Measurements from ENCODE around the gene BLNK. TPM values are rescaled to one million over a fixed set of nuclear protein-coding genes. Genes with fewer than 3 reads are reported as not detected.

BLNK gene
- total RNA-seq, 3 donors from 2014 or later (not counting 1 experiment from before 2014, with no cell fraction given): 0.66 to 4.0 (median 1.5) TPM

- Histone ChIP-seq H3K36me3 (ENCODE audit: control insufficient read depth, insufficient read depth, low read length) (no peaks in the 10 kb centered on the region), H3K27ac (ENCODE audit: low read length) (no peak overlapping the region), H3K9me3 (ENCODE audit: control insufficient read depth, insufficient read depth, low read length) (no peaks in the 10 kb centered on the region), H3K4me1 (ENCODE audit: control insufficient read depth, insufficient read depth, low read length) (no peaks in the 10 kb centered on the region), H3K27me3 (ENCODE audit: control insufficient read depth, insufficient read depth, low read length) (no peaks in the 10 kb centered on the region), H3K4me3 (ENCODE audit: low read length) (no peak overlapping the region)
- TF ChIP-seq, protein P1, sequence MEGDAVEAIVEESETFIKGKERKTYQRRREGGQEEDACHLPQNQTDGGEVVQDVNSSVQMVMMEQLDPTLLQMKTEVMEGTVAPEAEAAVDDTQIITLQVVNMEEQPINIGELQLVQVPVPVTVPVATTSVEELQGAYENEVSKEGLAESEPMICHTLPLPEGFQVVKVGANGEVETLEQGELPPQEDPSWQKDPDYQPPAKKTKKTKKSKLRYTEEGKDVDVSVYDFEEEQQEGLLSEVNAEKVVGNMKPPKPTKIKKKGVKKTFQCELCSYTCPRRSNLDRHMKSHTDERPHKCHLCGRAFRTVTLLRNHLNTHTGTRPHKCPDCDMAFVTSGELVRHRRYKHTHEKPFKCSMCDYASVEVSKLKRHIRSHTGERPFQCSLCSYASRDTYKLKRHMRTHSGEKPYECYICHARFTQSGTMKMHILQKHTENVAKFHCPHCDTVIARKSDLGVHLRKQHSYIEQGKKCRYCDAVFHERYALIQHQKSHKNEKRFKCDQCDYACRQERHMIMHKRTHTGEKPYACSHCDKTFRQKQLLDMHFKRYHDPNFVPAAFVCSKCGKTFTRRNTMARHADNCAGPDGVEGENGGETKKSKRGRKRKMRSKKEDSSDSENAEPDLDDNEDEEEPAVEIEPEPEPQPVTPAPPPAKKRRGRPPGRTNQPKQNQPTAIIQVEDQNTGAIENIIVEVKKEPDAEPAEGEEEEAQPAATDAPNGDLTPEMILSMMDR (IDR thresholded peaks at IDR 0.05): no peak
- Mint-ChIP-seq H3K4me1 (no peaks in the 10 kb centered on the region), H3K4me3 (no peak overlapping the region), H3K27me3 (ENCODE audit: low read depth in 2 of 2) (peaks cover 13 to 16% of the 10 kb centered on the region in 2 donors), H3K27ac (no peak overlapping the region), H3K9me3 (peaks cover 2% of the 10 kb centered on the region in 2 donors), H3K36me3 (no peaks in the 10 kb centered on the region)
- DNase-seq (no peak), ATAC-seq (no peak)
- WGBS (ENCODE audit: insufficient coverage): 100% methylated on average over 1 of the region's 1 CpG
- intact Hi-C loops (cut with micrococcal nuclease): no loop called here
These were observed 82.5 kb downstream of the BLNK start for GRCh38 chr10:96188916-96189315.

- Mint-ChIP-seq H3K9me3 (peaks cover 2 to 3% of the 10 kb centered on the region in 2 donors), H3K36me3 (no peaks in the 10 kb centered on the region), H3K27ac (no peak overlapping the region), H3K4me1 (no peaks in the 10 kb centered on the region), H3K27me3 (ENCODE audit: low read depth in 2 of 2) (peaks cover 16 to 20% of the 10 kb centered on the region in 2 donors), H3K4me3 (no peak overlapping the region)
- TF ChIP-seq, protein P1 (IDR thresholded peaks at IDR 0.05): no peak
- Histone ChIP-seq H3K9me3 (ENCODE audit: control insufficient read depth, insufficient read depth, low read length) (no peaks in the 10 kb centered on the region), H3K4me1 (ENCODE audit: control insufficient read depth, insufficient read depth, low read length) (no peaks in the 10 kb centered on the region), H3K36me3 (ENCODE audit: control insufficient read depth, insufficient read depth, low read length) (no peaks in the 10 kb centered on the region), H3K4me3 (ENCODE audit: low read length) (no peak overlapping the region), H3K27me3 (ENCODE audit: control insufficient read depth, insufficient read depth, low read length) (no peaks in the 10 kb centered on the region), H3K27ac (ENCODE audit: low read length) (no peak overlapping the region)
- ATAC-seq (no peak), DNase-seq (no peak)
- WGBS (ENCODE audit: insufficient coverage): 69% methylated on average over 2 of the region's 2 CpGs
- intact Hi-C loops (cut with micrococcal nuclease): no loop called here
These were observed 82.9 kb downstream of the BLNK start for GRCh38 chr10:96188421-96188820.

DNA sequence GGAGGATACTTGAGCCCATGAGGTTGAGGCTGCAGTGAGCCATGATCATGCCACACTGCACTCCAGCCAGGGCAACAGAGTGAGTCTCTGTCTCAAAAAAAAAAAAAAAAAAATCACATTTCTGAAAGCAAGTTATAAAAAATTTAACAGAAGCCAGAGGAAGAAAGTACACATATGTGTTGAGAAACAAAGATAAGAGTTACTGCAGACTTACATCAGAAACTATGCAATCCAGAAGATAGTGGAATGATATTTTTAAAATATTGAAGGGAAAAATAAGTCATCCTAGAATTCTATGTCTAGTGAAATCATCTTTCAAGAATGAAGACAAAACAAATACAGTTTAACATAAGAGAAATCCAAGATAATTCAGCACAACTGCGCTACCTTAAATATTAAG, 94.4 kb downstream of the BLNK start:
- Mint-ChIP-seq H3K27ac (no peak overlapping the region), H3K4me1 (no peaks in the 10 kb centered on the region), H3K27me3 (ENCODE audit: low read depth in 2 of 2) (peaks cover 5 to 29% of the 10 kb centered on the region in 2 donors), H3K9me3 (peaks cover 10 to 22% of the 10 kb centered on the region in 2 donors), H3K36me3 (peaks cover 14% of the 10 kb centered on the region), H3K4me3 (no peak overlapping the region)
- Histone ChIP-seq H3K36me3 (ENCODE audit: control insufficient read depth, insufficient read depth, low read length) (no peaks in the 10 kb centered on the region), H3K4me3 (ENCODE audit: low read length) (no peak overlapping the region), H3K4me1 (ENCODE audit: control insufficient read depth, insufficient read depth, low read length) (no peaks in the 10 kb centered on the region), H3K27me3 (ENCODE audit: control insufficient read depth, insufficient read depth, low read length) (no peaks in the 10 kb centered on the region), H3K9me3 (ENCODE audit: control insufficient read depth, insufficient read depth, low read length) (peaks cover 4% of the 10 kb centered on the region), H3K27ac (ENCODE audit: low read length) (no peak overlapping the region)
- intact Hi-C loops (cut with micrococcal nuclease): no loop called here
- ATAC-seq: no peak
- TF ChIP-seq, protein P1 (IDR thresholded peaks at IDR 0.05): no peak
- no CpG with 5 or more reads among the region's 1 CpG for WGBS (ENCODE audit: insufficient coverage)
- DNase-seq: no peak

- WGBS (ENCODE audit: insufficient coverage): no CpG with 5 or more reads among the region's 1 CpG
These were observed 98.7 kb downstream of the BLNK start for GRCh38 chr10:96172666-96173065.

More at GRCh38 chr10:96172666-96173065, 98.7 kb downstream of the BLNK start:
- DNase-seq: no peak
- Histone ChIP-seq H3K36me3 (ENCODE audit: control insufficient read depth, insufficient read depth, low read length) (no peaks in the 10 kb centered on the region), H3K4me3 (ENCODE audit: low read length) (no peak overlapping the region), H3K9me3 (ENCODE audit: control insufficient read depth, insufficient read depth, low read length) (peaks cover 21% of the 10 kb centered on the region), H3K4me1 (ENCODE audit: control insufficient read depth, insufficient read depth, low read length) (no peaks in the 10 kb centered on the region), H3K27ac (ENCODE audit: low read length) (no peak overlapping the region), H3K27me3 (ENCODE audit: control insufficient read depth, insufficient read depth, low read length) (no peaks in the 10 kb centered on the region)
- Mint-ChIP-seq H3K27me3 (ENCODE audit: low read depth in 2 of 2) (peaks cover 5 to 9% of the 10 kb centered on the region in 2 donors), H3K4me1 (no peaks in the 10 kb centered on the region), H3K27ac (no peak overlapping the region), H3K4me3 (no peak overlapping the region), H3K36me3 (peaks cover 33% of the 10 kb centered on the region), H3K9me3 (peaks cover 8 to 27% of the 10 kb centered on the region in 2 donors)
- no peak for ATAC-seq
- intact Hi-C loops (cut with micrococcal nuclease): no loop called here
- TF ChIP-seq, protein P1 (IDR thresholded peaks at IDR 0.05): no peak
